SU-DHL-6 (cell line): ENCODE results near the gene CS.
"Not testable (repeated sequence)": the region's sequence is repeated elsewhere in the genome, so short reads cannot be mapped to it uniquely, and the experiment has no call there.

Experiments
- H2AFZ ChIP-seq: fragments of 200-600 bp; sonication (generic); 2 replicates; pipeline ENCODE4 v1.6.1; 2014; ENCODE audit warnings: low read depth, mild to moderate bottlenecking, moderate library complexity, mixed read lengths, antibody characterized with exemption, low read length; ENCODE audit not compliant: severe bottlenecking
- H3F3A ChIP-seq: fragments of 200-600 bp; shearing (Covaris generic); 2 replicates; pipeline ENCODE4 v1.6.0; 2016; ENCODE audit warnings: antibody characterized with exemption, mild to moderate bottlenecking; ENCODE audit not compliant: insufficient read depth
- H3K27ac ChIP-seq: fragments of 200-600 bp; sonication (generic); 2 replicates; pipeline ENCODE4 v1.5.1; 2016; ENCODE audit warnings: low read depth, mild to moderate bottlenecking, low read length, moderate library complexity, mixed read lengths
- H3K27me3 ChIP-seq: fragments of 200-600 bp; sonication (generic), shearing (Covaris generic); 2 replicates; pipeline ENCODE4 v1.6.0; 2014; ENCODE audit warnings: mild to moderate bottlenecking, low read length
- H3K36me3 ChIP-seq: fragments of 200-600 bp; sonication (generic); 2 replicates; pipeline ENCODE4 v1.6.1; 2014; ENCODE audit warnings: mild to moderate bottlenecking, low read length, mixed read lengths
- H3K4me2 ChIP-seq: fragments of 300-600, 200-600 bp; shearing (Covaris generic), sonication (generic); 2 replicates; pipeline ENCODE4 v1.6.0; 2014; ENCODE audit warnings: low read length, low read depth, mild to moderate bottlenecking; ENCODE audit not compliant: poor library complexity, severe bottlenecking
- H3K4me3 ChIP-seq: fragments of 200-600 bp; sonication (generic); 2 replicates; pipeline ENCODE4 v1.5.1; 2014; ENCODE audit warnings: antibody characterized with exemption, low read length, mild to moderate bottlenecking, mixed read lengths; ENCODE audit not compliant: insufficient read depth, poor library complexity, severe bottlenecking
- H3K79me2 ChIP-seq: fragments of 200-600 bp; sonication (generic); 2 replicates; pipeline ENCODE4 v1.6.1; 2014; ENCODE audit warnings: mild to moderate bottlenecking, low read length, moderate library complexity; ENCODE audit not compliant: insufficient read depth
- H3K9ac ChIP-seq: fragments of 200-600 bp; sonication (generic); 2 replicates; pipeline ENCODE4 v1.7.0; 2014; ENCODE audit warnings: mild to moderate bottlenecking, low read length
- H3K9me2 ChIP-seq: fragments of 200-600 bp; sonication (generic); replicated peaks from 2 replicates; pipeline ENCODE4 v1.6.1; 2014; ENCODE audit warnings: low read length; ENCODE audit not compliant: insufficient read depth
- H3K9me3 ChIP-seq: fragments of 200-600 bp; sonication (generic); 2 replicates; pipeline ENCODE4 v1.6.1; 2014; ENCODE audit warnings: low read length, mixed read lengths; ENCODE audit not compliant: insufficient read depth
- H4K20me1 ChIP-seq: fragments of 200-600 bp; sonication (generic); 2 replicates; pipeline ENCODE4 v1.6.1; 2014; ENCODE audit warnings: low read depth, mild to moderate bottlenecking, antibody characterized with exemption, low read length, moderate library complexity, mixed read lengths
- CTCF ChIP-seq: fragments of 200-600 bp; sonication (generic); IDR thresholded peaks from one replicate; pipeline ENCODE4 v1.5.1; 2017; ENCODE audit warnings: antibody characterized with exemption, mild to moderate bottlenecking, low read length, moderate library complexity; ENCODE audit not compliant: insufficient read depth, poor library complexity, severe bottlenecking
- EZH2phosphoT487 ChIP-seq: fragments of 200-600 bp; sonication (generic), shearing (Covaris generic); conservative IDR thresholded peaks from 2 replicates; pipeline ENCODE4 v1.6.1; 2018; ENCODE audit warnings: mild to moderate bottlenecking, antibody characterized with exemption, low read length, moderate library complexity, mixed read lengths

The CS gene

GRCh38 chr12:56330936-56331490 lies 30.9 kb upstream of the CS start:
- Histone ChIP-seq H3K4me3 (no peak overlapping the region), H2AFZ (no peak overlapping the region), H3F3A (peaks cover 15% of the 10 kb centered on the region), H3K4me2 (no peak overlapping the region), H3K9me2 (no peaks in the 10 kb centered on the region), H3K9ac (no peak overlapping the region), H3K27me3 (no peaks in the 10 kb centered on the region), H4K20me1 (no peaks in the 10 kb centered on the region), H3K36me3 (no peaks in the 10 kb centered on the region), H3K27ac (no peak overlapping the region), H3K9me3 (no peaks in the 10 kb centered on the region), H3K79me2 (peaks cover 11% of the 10 kb centered on the region)
- TF ChIP-seq CTCF (no peak), EZH2phosphoT487 (no peak)

- no peaks in the 10 kb centered on the region for H3K9me2 ChIP-seq
- H3K36me3 ChIP-seq = peaks cover 8% of the 10 kb centered on the region; the same call in 1 of the 2 replicates
- H3K9ac ChIP-seq = no peak overlapping the region
- no peak overlapping the region for H3K4me3 ChIP-seq
- no peaks in the 10 kb centered on the region for H3F3A ChIP-seq
- H3K27ac ChIP-seq = no peak overlapping the region
- no peaks in the 10 kb centered on the region for H3K27me3 ChIP-seq
- H3K79me2 ChIP-seq = no peaks in the 10 kb centered on the region
- H3K9me3 ChIP-seq = no peaks in the 10 kb centered on the region
- H2AFZ ChIP-seq = no peak overlapping the region
- no peaks in the 10 kb centered on the region for H4K20me1 ChIP-seq
- no peak for TF ChIP-seq EZH2phosphoT487
- no peak for TF ChIP-seq CTCF
- H3K4me2 ChIP-seq = no peak overlapping the region
Measured at GRCh38 chr12:56326533-56326932, 26.4 kb upstream of the CS start.

- no peaks in the 10 kb centered on the region for H4K20me1 ChIP-seq
- H3K9me3 ChIP-seq = no peaks in the 10 kb centered on the region
- no peak for TF ChIP-seq CTCF
- H3K27ac ChIP-seq = no peak overlapping the region
- no peaks in the 10 kb centered on the region for H3F3A ChIP-seq
- H2AFZ ChIP-seq = no peak overlapping the region
- H3K27me3 ChIP-seq = no peaks in the 10 kb centered on the region
- no peaks in the 10 kb centered on the region for H3K9me2 ChIP-seq
- no peak overlapping the region for H3K4me2 ChIP-seq
- no peak overlapping the region for H3K4me3 ChIP-seq
- peaks cover 8% of the 10 kb centered on the region; the same call in 1 of the 2 replicates for H3K36me3 ChIP-seq
- no peak overlapping the region for H3K9ac ChIP-seq
- H3K79me2 ChIP-seq = no peaks in the 10 kb centered on the region
Measured at GRCh38 chr12:56326126-56326525, 26.0 kb upstream of the CS start.

- Histone ChIP-seq H3K9me2 (no peaks in the 10 kb centered on the region), H3K27me3 (no peaks in the 10 kb centered on the region), H3K9ac (no peak overlapping the region), H3K79me2 (no peaks in the 10 kb centered on the region), H4K20me1 (no peaks in the 10 kb centered on the region), H3K36me3 (peaks cover 8% of the 10 kb centered on the region; the same call in 1 of the 2 replicates), H3K9me3 (no peaks in the 10 kb centered on the region), H2AFZ (no peak overlapping the region), H3F3A (no peaks in the 10 kb centered on the region), H3K4me3 (no peak overlapping the region), H3K27ac (no peak overlapping the region), H3K4me2 (no peak overlapping the region)
- TF ChIP-seq CTCF (no peak), EZH2phosphoT487 (no peak)
Measured at GRCh38 chr12:56324206-56324605, 24.1 kb upstream of the CS start.

- H3K4me2 ChIP-seq, H3K9me2 ChIP-seq, H3K9me3 ChIP-seq, H3K4me3 ChIP-seq, H3F3A ChIP-seq, H3K27me3 ChIP-seq, H4K20me1 ChIP-seq, H3K9ac ChIP-seq, H3K36me3 ChIP-seq, H3K27ac ChIP-seq, H2AFZ ChIP-seq, H3K79me2 ChIP-seq: not testable (repeated sequence)
Measured at GRCh38 chr12:56321610-56322009, 21.5 kb upstream of the CS start.
